PC-3 (cell line): ENCODE measurements around the gene CSMD2. TPM values are rescaled to one million over a fixed set of nuclear protein-coding genes. Genes with fewer than 3 reads are reported as not detected.

ENCODE experiments used
- ATAC-seq: fragments of 200-7000 bp; cut with Tn5 transposase; 2 replicates; pipeline ENCODE4 v1.9.1; 2020; ENCODE audit warnings: mild to moderate bottlenecking, moderate library complexity
- BruUV-seq: library from RNA; stranded (reverse); fragments of 400-500 nt; replicated peaks from 2 replicates; lab custom pipeline; 2021; lab: Mats Ljungman, UMichigan
- CTCF ChIA-PET: fragments of 300-600 bp; sonication (Branson Sonifier 250); formaldehyde crosslinking; loops from one replicate; lab custom pipeline; 2022; ENCODE audit warnings: antibody characterized with exemption; lab: Charles Lee
- POLR2A ChIA-PET: fragments of 300-600 bp; sonication (Branson Sonifier 250); formaldehyde crosslinking; loops from one replicate; lab custom pipeline; 2022; ENCODE audit warnings: antibody characterized with exemption; ENCODE audit not compliant: unreplicated experiment; lab: Charles Lee
- DNase-seq: peaks from one replicate; pipeline ENCODE4 v3.0.0-alpha.2; 2015
- H2AFZ ChIP-seq: fragments of 300-600 bp; sonication (generic); 2 replicates; pipeline ENCODE4 v1.6.0; 2016; ENCODE audit warnings: antibody characterized with exemption, low read length
- H3F3A ChIP-seq: fragments of 300-600 bp; sonication (generic); one replicate; pipeline ENCODE4 v1.6.0; 2017; ENCODE audit warnings: antibody characterized with exemption, low read length, control low read depth, mild to moderate bottlenecking; ENCODE audit not compliant: unreplicated experiment
- H3K27ac ChIP-seq: fragments of 300-600 bp; sonication (generic); 2 replicates; pipeline ENCODE4 v1.5.1; 2016; ENCODE audit warnings: mild to moderate bottlenecking, low read length
- H3K27me3 ChIP-seq: fragments of 300-600 bp; sonication (generic); 2 replicates; pipeline ENCODE4 v1.6.1; 2016; ENCODE audit warnings: low read length, mixed read lengths
- H3K36me3 ChIP-seq: fragments of 300-600 bp; sonication (generic); 2 replicates; pipeline ENCODE4 v1.6.1; 2016; ENCODE audit warnings: low read depth, mixed run types, low read length, mixed read lengths
- H3K4me1 ChIP-seq: fragments of 300-600 bp; sonication (generic); 2 replicates; pipeline ENCODE4 v1.5.1; 2016; ENCODE audit warnings: low read length; ENCODE audit not compliant: insufficient read depth
- H3K4me2 ChIP-seq: fragments of 300-600 bp; sonication (generic); 2 replicates; pipeline ENCODE4 v1.6.0; 2016; ENCODE audit warnings: low read length
- H3K4me3 ChIP-seq: fragments of 300-600 bp; sonication (generic); 2 replicates; pipeline ENCODE4 v1.5.1; 2016; ENCODE audit warnings: mild to moderate bottlenecking, low read length, mixed read lengths
- H3K79me2 ChIP-seq: fragments of 300-600 bp; sonication (generic); 2 replicates; pipeline ENCODE4 v1.6.1; 2017; ENCODE audit warnings: low read length, mixed read lengths
- H3K9ac ChIP-seq: fragments of 300-600 bp; sonication (generic); 2 replicates; pipeline ENCODE4 v1.6.0; 2016; ENCODE audit warnings: mild to moderate bottlenecking, low read length
- H3K9me2 ChIP-seq: fragments of 300-600 bp; sonication (generic); replicated peaks from 2 replicates; pipeline ENCODE4 v1.6.1; 2016; ENCODE audit warnings: mixed run types, low read length, mixed read lengths
- H3K9me3 ChIP-seq: fragments of 300-600 bp; sonication (generic); 2 replicates; pipeline ENCODE4 v1.6.1; 2016; ENCODE audit warnings: low read length, mixed read lengths
- H4K20me1 ChIP-seq: fragments of 300-600 bp; sonication (generic); 2 replicates; pipeline ENCODE4 v1.6.1; 2016; ENCODE audit warnings: low read length, mixed read lengths
- EZH2 ChIP-seq: fragments of 300-600 bp; sonication (generic); IDR thresholded peaks from one replicate; pipeline ENCODE4 v1.6.1; 2017; ENCODE audit warnings: antibody characterized with exemption, mild to moderate bottlenecking, low read length; ENCODE audit not compliant: unreplicated experiment
- EZH2phosphoT487 ChIP-seq: fragments of 300-600 bp; sonication (generic); IDR thresholded peaks from 2 replicates; pipeline ENCODE4 v1.6.1; 2018; ENCODE audit warnings: mild to moderate bottlenecking, antibody characterized with exemption, low read length, borderline replicate concordance
- intact Hi-C: fragments of 100-400 bp; cut with micrococcal nuclease; formaldehyde crosslinking; loops from 2 replicates; pipeline ENCODE4 v1.9.0; 2023
- total RNA-seq: library from RNA; depleted of rRNA; stranded (reverse); fragments of >200 nt; gene quantifications from 2 replicates; pipeline ENCODE4 v1.2.3, GENCODE V29; 2014
- TF ChIP-seq, protein P1 (sequence below): fragments of 300-600 bp; sonication (generic); conservative IDR thresholded peaks from 2 replicates; pipeline ENCODE4 v1.5.1; 2017; ENCODE audit warnings: antibody characterized with exemption, low read depth, mild to moderate bottlenecking, low read length

Gene CSMD2
- total RNA-seq, 1 experiment from 2014 or later = not detected

DNA sequence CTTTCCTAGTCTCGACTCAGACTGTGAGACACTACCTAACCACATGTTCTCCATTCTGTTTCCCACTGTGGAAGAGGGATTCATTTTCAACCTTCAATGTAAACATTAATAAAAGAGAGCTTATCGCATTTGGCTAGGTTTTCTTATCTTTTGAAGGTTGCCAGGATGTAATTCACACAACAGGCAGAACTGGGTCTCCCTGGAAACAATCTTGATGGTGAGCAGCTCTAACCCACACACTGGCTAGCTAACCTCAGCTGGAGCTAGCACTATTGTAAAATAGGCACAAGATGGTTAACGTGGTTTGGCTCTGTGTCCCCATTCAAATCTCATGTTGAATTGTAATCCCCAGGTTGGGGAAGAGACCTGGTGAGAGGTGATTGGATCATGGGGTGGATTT lies 617.5 kb downstream of the CSMD2 start:
- Histone ChIP-seq H2AFZ (no peak overlapping the region), H3K79me2 (no peaks in the 10 kb centered on the region), H3K4me2 (no peak overlapping the region), H3K27me3 (peaks cover 63% of the 10 kb centered on the region), H3F3A (no peaks in the 10 kb centered on the region), H3K4me3 (no peak overlapping the region), H3K4me1 (no peaks in the 10 kb centered on the region), H3K9me2 (no peaks in the 10 kb centered on the region), H3K36me3 (no peaks in the 10 kb centered on the region), H3K9me3 (no peaks in the 10 kb centered on the region), H3K27ac (no peak overlapping the region), H3K9ac (no peak overlapping the region), H4K20me1 (no peaks in the 10 kb centered on the region)
- POLR2A ChIA-PET = no interaction called here
- ATAC-seq (no peak), DNase-seq (no peak)
- TF ChIP-seq EZH2 (no peak), EZH2phosphoT487 (no peak)
- TF ChIP-seq, protein P1, sequence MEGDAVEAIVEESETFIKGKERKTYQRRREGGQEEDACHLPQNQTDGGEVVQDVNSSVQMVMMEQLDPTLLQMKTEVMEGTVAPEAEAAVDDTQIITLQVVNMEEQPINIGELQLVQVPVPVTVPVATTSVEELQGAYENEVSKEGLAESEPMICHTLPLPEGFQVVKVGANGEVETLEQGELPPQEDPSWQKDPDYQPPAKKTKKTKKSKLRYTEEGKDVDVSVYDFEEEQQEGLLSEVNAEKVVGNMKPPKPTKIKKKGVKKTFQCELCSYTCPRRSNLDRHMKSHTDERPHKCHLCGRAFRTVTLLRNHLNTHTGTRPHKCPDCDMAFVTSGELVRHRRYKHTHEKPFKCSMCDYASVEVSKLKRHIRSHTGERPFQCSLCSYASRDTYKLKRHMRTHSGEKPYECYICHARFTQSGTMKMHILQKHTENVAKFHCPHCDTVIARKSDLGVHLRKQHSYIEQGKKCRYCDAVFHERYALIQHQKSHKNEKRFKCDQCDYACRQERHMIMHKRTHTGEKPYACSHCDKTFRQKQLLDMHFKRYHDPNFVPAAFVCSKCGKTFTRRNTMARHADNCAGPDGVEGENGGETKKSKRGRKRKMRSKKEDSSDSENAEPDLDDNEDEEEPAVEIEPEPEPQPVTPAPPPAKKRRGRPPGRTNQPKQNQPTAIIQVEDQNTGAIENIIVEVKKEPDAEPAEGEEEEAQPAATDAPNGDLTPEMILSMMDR = no peak
- intact Hi-C loops = no loop called here
- no TSS peak for BruUV-seq
- CTCF ChIA-PET = no interaction called here

DNA sequence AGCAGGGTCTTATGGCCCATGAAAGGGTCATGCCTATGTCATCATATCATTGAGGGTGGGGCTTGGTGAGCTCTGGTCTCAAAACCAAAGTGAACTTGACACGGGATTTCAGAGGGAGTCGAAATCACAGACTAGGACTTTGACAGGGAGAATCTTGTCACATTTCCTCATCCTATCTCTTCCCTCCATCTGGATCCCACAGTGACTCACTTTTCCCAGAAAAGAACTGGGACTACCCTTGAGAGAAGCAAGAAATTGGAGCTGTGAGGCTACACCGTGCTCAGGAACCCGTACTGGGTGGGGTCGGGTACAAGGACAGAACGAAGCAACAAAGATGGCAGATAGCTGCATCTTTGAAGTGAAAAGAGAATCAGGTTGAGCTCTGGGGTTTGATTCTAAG lies 623.1 kb downstream of the CSMD2 start:
- BruUV-seq = no TSS peak
- ChIA-PET CTCF (no interaction called here), POLR2A (no interaction called here)
- no peak overlapping the region for H3K4me3 ChIP-seq
- no peaks in the 10 kb centered on the region for H3K9me3 ChIP-seq
- H3K4me1 ChIP-seq = no peaks in the 10 kb centered on the region
- no peak overlapping the region for H3K4me2 ChIP-seq
- peaks cover 56% of the 10 kb centered on the region for H3K27me3 ChIP-seq
- H3K27ac ChIP-seq = no peak overlapping the region
- H3K9ac ChIP-seq = no peak overlapping the region
- no peaks in the 10 kb centered on the region for H3F3A ChIP-seq
- no peaks in the 10 kb centered on the region for H3K9me2 ChIP-seq
- ATAC-seq (no peak), DNase-seq (no peak)
- intact Hi-C loops = no loop called here
- H3K36me3 ChIP-seq = no peaks in the 10 kb centered on the region
- H3K79me2 ChIP-seq = no peaks in the 10 kb centered on the region
- no peak overlapping the region for H2AFZ ChIP-seq
- TF ChIP-seq EZH2 (no peak), EZH2phosphoT487 (no peak)
- TF ChIP-seq, protein P1 = no peak
- no peaks in the 10 kb centered on the region for H4K20me1 ChIP-seq

DNA sequence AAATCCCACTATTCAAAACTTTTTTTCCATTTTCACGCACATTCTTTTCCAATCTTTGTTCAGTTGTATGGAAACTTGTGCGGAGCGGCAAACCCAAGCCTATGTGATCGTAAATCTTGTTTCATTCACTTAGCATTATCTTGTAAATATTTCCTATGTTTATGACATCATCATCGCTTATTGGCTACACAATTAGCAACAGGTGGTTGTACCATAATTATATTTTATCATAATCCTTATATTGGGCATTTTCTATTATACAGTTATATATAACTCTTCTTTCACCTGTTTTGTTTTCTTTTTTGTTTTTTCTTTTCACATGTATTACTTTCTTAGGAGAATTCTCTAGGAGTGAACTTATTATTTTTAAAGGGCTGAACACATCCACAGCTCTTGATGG lies 627.1 kb downstream of the CSMD2 start:
- no TSS peak for BruUV-seq
- no peaks in the 10 kb centered on the region for H3F3A ChIP-seq
- intact Hi-C loops = no loop called here

More for the DNA sequence above, 627.1 kb downstream of the CSMD2 start:
- DNase-seq (no peak), ATAC-seq (no peak)
- CTCF ChIA-PET = no interaction called here
- Histone ChIP-seq H3K4me3 (no peak overlapping the region), H3K9ac (no peak overlapping the region), H3K4me2 (no peak overlapping the region), H3K9me3 (no peaks in the 10 kb centered on the region), H3K79me2 (no peaks in the 10 kb centered on the region), H2AFZ (no peak overlapping the region), H3K27ac (no peak overlapping the region), H3K4me1 (no peaks in the 10 kb centered on the region), H4K20me1 (no peaks in the 10 kb centered on the region), H3K36me3 (no peaks in the 10 kb centered on the region), H3K9me2 (no peaks in the 10 kb centered on the region), H3K27me3 (peaks cover 60% of the 10 kb centered on the region)
- TF ChIP-seq, protein P1 = no peak
- TF ChIP-seq EZH2 = no peak
- no peak for TF ChIP-seq EZH2phosphoT487
- POLR2A ChIA-PET = no interaction called here
